Heart left ventricle (tissue), 13 donors: Measurements from ENCODE around the gene GPRASP2.

Source experiments
- POLR2A ChIP-seq, 2 donors: fragments of 450-650 bp; IDR thresholded peaks; one replicate each; pipeline ENCODE4 v1.6.1; 2017; ENCODE audit warnings: antibody characterized with exemption in 2 of 2, mild to moderate bottlenecking in 2 of 2, moderate library complexity in 2 of 2
- TF ChIP-seq, protein P1 (sequence below), 12 donors: fragments of 200-600 bp; sonication (generic) in 4 of 12; IDR thresholded peaks; one replicate each; pipeline versions ENCODE4 v1.5.0 to v1.8.0; 2018 to 2022; ENCODE audit warnings: antibody characterized with exemption in 12 of 12, mild to moderate bottlenecking in 5 of 12
- donor health status: ischemic (EF 13 %, LVEDD 7.1; RV severe dilation, severe dysfunction).
- donor health status: DM: no; HTN: yes; CAD: no.
- donor health status: DM: no; HTN: no; CAD: no.
- donor health status: ischemic (EF 25% LVEDD 6.9; RV normal size, moderate dysfunction).
- donor health status: ischemic (EF 25% LVEDD 5.7; RV mildly dilated, moderate dysfunction).
- donor health status: ischemic (EF 35%, LVEDD 5.7; RV mildly dilated, moderate dysfunction).
- donor health status: nonischemic (EF 11% LVEDD 7.7; RV severe dilation, severe dysfunction).
- donor health status: DM: yes; HTN: yes; CAD: no.
- donor health status: PGD.
- donor health status: ischemic (EF 29% LVEDD 5.4; RV normal size, mild dysfunction).
- donor health status: nonischemic (EF 23%, LVEDD 6.1; RV moderate dilation, normal function).

DNA sequence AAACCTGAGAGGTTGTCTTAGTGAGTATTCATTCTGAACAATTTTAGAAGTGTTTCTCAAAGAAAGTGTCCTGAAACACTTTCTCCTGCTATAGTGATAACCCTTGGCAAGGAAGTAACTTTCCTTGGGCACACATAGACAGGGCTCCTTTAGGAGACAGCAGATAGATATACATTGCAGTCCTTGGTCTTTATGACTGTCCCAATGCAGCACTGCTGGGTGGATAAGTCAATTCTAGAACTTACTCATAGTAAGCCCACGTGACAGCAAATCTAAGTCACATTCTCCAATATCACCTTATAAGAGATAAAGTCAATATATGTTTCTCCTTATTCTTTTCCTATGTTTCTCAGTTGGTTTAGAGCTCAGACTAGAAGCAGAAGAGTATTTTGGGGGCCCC is 55.0 kb downstream of the GPRASP2 start:
- TF ChIP-seq, protein P1, sequence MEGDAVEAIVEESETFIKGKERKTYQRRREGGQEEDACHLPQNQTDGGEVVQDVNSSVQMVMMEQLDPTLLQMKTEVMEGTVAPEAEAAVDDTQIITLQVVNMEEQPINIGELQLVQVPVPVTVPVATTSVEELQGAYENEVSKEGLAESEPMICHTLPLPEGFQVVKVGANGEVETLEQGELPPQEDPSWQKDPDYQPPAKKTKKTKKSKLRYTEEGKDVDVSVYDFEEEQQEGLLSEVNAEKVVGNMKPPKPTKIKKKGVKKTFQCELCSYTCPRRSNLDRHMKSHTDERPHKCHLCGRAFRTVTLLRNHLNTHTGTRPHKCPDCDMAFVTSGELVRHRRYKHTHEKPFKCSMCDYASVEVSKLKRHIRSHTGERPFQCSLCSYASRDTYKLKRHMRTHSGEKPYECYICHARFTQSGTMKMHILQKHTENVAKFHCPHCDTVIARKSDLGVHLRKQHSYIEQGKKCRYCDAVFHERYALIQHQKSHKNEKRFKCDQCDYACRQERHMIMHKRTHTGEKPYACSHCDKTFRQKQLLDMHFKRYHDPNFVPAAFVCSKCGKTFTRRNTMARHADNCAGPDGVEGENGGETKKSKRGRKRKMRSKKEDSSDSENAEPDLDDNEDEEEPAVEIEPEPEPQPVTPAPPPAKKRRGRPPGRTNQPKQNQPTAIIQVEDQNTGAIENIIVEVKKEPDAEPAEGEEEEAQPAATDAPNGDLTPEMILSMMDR (IDR thresholded peaks at IDR 0.05), result no peak
- TF ChIP-seq POLR2A (IDR thresholded peaks at IDR 0.05), result no peak
